LNCaP clone FGC (cell line): Measurements from ENCODE around the gene LPP.
A peak's percentile ranks its signal among the peaks of the same experiment; 100 is the strongest.

Experiments
- DNase-seq: peaks from one replicate; pipeline ENCODE4 v3.0.0-alpha.2; 2011; ENCODE audit warnings: low read depth
- H3K4me3 ChIP-seq: 2 replicates; pipeline ENCODE4 v1.5.1; 2011; ENCODE audit warnings: mild to moderate bottlenecking, low read depth, low read length, control low read depth
- TF ChIP-seq, protein P1 (sequence below): IDR thresholded peaks from 2 replicates; pipeline ENCODE4 v1.5.1; 2012; ENCODE audit warnings: mild to moderate bottlenecking; ENCODE audit not compliant: control insufficient read depth, insufficient read depth; ENCODE audit errors: extremely low read depth

The LPP gene

DNA sequence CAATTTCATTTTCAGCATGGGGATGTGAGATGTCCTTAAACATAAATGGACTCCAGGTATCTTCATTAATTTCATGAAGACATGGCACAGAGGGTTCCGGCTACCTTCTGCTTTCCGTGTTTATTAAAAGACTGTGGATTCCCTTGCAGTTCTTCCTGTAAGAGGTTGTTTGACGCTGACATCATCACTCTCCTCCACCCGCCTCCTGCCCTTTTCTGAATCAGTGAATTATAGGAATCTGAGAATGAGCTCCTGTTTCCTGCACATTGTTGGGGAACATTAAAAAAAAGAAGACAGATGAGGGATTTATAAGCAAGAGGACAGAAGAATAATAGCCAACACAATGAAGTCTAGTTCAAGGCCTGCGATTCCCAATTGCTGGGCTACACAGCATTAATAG lies 191.3 kb downstream of the LPP start:
- DNase-seq: no peak

DNA sequence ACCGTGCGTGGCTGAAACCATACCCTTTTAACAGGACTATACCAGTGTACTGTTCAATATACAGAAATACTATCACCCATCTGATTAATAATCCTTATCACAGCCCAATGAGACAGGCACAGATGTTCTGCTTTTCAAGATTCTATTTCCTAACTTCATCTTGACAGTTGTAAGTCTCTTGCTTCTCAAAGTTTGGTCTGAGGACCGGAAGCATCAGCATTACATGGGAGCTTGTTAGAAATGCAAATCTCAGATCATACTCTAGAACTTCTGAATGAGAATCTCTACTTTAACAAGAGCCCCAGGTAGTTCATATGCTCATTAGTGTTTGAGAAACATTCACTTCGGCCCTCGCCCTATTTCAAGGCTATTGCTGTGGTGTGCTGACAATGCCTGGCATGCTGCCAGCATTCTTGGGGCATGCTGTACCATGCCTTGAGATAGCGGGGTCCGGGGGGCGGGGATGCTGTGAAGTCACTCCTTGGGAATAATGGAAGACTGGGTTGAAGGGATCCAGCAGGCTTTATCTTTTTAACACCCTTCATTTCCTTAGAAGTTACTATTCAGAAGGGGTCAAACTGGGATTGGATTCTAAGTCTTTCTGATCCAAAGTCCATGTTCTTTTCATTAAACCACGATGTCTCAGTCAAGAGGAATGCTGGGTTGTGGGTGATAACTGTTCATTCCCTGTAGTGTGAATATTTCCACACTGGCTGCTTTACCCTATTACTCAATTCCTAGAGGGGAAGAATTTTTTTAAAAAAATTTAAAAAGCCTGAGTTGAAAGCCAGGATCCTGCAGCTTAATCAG lies 194.7 kb downstream of the LPP start:
- DNase-seq: no peak
- H3K4me3 ChIP-seq: no peak overlapping the region
- TF ChIP-seq, protein P1, sequence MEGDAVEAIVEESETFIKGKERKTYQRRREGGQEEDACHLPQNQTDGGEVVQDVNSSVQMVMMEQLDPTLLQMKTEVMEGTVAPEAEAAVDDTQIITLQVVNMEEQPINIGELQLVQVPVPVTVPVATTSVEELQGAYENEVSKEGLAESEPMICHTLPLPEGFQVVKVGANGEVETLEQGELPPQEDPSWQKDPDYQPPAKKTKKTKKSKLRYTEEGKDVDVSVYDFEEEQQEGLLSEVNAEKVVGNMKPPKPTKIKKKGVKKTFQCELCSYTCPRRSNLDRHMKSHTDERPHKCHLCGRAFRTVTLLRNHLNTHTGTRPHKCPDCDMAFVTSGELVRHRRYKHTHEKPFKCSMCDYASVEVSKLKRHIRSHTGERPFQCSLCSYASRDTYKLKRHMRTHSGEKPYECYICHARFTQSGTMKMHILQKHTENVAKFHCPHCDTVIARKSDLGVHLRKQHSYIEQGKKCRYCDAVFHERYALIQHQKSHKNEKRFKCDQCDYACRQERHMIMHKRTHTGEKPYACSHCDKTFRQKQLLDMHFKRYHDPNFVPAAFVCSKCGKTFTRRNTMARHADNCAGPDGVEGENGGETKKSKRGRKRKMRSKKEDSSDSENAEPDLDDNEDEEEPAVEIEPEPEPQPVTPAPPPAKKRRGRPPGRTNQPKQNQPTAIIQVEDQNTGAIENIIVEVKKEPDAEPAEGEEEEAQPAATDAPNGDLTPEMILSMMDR: no peak

More for the DNA sequence above, 191.3 kb downstream of the LPP start:
- TF ChIP-seq, protein P1: no peak
- H3K4me3 ChIP-seq: no peak overlapping the region

DNA sequence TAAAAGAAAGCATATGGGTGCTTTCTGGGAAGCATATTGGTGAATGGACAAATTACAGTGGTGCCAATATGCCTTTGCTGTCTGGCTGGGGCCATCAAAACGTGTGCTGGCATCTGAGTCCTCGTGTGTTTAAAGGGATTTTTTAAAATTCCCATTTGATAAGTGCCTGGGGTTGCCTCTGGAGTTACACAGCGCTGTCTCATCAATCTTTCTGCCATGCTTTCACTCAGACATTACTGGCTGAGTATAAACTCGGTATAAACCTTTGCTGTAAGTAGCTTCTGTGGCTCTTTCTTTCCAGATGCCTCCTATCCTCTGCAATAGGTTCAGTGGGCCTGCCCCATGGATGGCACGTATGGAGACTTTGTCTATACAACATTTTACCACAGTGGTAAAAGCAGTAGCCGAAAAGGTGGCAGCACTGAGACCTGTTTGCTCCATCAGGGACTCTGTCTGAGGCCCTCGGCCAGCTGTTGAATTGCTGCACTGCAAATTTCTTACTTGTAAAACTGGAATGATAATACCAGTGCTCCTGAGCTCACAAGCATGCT lies 195.5 kb downstream of the LPP start:
- DNase-seq: no peak
- H3K4me3 ChIP-seq: no peak overlapping the region
- TF ChIP-seq, protein P1: 0 out of 2 replicates have a peak, but pooled peaks have one; percentile 1

DNA sequence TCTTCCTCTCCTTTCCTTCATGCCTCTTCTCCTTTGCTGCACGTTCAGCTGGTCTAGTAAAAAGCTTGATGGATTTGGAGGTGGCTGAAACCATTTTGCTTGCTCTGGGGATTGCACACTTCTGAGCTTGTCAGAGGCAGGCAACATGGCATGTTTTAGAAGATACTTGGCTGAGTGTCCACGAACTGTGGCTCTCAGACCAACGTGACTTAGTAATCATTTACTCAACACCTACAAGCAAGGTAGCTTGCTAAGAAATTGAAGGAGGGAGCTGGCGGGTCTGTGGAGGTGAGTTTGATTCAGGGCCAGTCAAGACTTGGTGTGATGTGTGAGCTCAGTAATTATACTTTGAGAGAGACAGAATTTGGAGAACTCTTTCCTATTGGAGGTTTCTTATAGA lies 196.0 kb downstream of the LPP start:
- no peak overlapping the region for H3K4me3 ChIP-seq
- no peak for DNase-seq
- TF ChIP-seq, protein P1: no peak

DNA sequence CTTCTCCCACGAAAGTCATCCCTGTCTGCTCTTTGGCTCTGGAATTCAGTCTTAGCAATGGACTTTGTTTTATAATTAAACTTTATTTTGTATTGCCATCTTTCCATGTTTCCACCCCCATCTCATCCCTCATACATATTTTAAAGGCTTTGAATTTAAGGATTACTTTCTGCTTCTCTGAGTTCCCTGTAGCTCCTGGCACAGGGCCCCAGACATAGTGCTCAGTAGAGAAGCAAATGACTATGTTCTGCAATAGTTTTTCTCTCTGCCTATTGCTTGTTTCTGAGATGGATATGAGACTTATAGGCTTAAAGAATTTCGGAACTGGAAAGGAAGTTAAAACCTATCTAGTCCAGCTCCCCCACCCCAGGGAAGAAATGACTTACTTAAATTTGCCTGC lies 197.0 kb downstream of the LPP start:
- no peak for DNase-seq
- no peak overlapping the region for H3K4me3 ChIP-seq
- TF ChIP-seq, protein P1: no peak

DNA sequence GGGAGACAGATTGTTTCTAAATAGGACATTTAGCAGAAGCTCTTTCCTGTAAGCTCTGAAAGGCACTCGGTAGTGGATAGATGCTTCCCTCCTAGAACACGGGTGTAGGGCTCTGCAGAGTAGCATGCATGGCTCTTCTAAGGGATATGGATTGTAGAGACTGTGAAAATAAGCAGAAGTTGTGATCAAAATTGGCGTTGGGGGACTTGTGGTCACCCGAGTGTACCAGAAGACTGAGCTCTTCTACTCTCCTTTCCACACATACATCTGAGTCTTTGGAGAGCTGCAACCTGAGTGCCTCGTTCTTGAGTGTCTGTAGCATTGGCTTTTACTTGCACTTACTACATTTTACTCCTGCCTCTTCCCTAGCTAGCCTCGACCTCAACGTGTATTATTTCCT lies 197.7 kb downstream of the LPP start:
- TF ChIP-seq, protein P1: no peak
- DNase-seq: no peak
- no peak overlapping the region for H3K4me3 ChIP-seq
